Medulla oblongata (tissue), 1 donor: ENCODE data around the gene FOXN3.
"Not testable (repeated sequence)": the region's sequence is repeated elsewhere in the genome, so short reads cannot be mapped to it uniquely, and the experiment has no call there.

Source experiments
- DNase-seq: peaks from one replicate; pipeline ENCODE4 v3.0.0-alpha.2; 2015; ENCODE audit errors: extremely low spot score

FOXN3 gene

GRCh38 chr14:89131004-89131750, 285.9 kb downstream of the FOXN3 start:
- DNase-seq = no peak

- no peak for DNase-seq
Observed at GRCh38 chr14:89129570-89129969, 287.5 kb downstream of the FOXN3 start.

GRCh38 chr14:89128311-89129026, 288.6 kb downstream of the FOXN3 start:
- DNase-seq = no peak

GRCh38 chr14:89126461-89126860, 290.6 kb downstream of the FOXN3 start:
- no peak for DNase-seq

- DNase-seq = no peak
Observed at GRCh38 chr14:89125216-89125615, 291.8 kb downstream of the FOXN3 start.

GRCh38 chr14:89123851-89124250, 293.2 kb downstream of the FOXN3 start:
- no peak for DNase-seq

- no peak for DNase-seq
Observed at GRCh38 chr14:89123215-89123614, 293.8 kb downstream of the FOXN3 start.

GRCh38 chr14:89121968-89122620, 294.9 kb downstream of the FOXN3 start:
- DNase-seq = no peak

GRCh38 chr14:89117012-89117411, 300.0 kb downstream of the FOXN3 start:
- DNase-seq = no peak

- no peak for DNase-seq
Observed at GRCh38 chr14:89114109-89114508, 302.9 kb downstream of the FOXN3 start.

- DNase-seq = no peak
Observed at GRCh38 chr14:89112720-89113119, 304.3 kb downstream of the FOXN3 start.

- DNase-seq = not testable (repeated sequence)
Observed at GRCh38 chr14:89111766-89112543, 305.1 kb downstream of the FOXN3 start.

- not testable (repeated sequence) for DNase-seq
Observed at GRCh38 chr14:89111232-89111631, 305.8 kb downstream of the FOXN3 start.

GRCh38 chr14:89110110-89110509, 306.9 kb downstream of the FOXN3 start:
- no peak for DNase-seq

GRCh38 chr14:89108608-89109007, 308.4 kb downstream of the FOXN3 start:
- no peak for DNase-seq

- no peak for DNase-seq
Observed at GRCh38 chr14:89107626-89108025, 309.4 kb downstream of the FOXN3 start.
